ENCODE measurements around the gene TMEM37.
A peak's percentile ranks its signal among the peaks of the same experiment; 100 is the strongest.

Gene TMEM37

GRCh38 chr2:119417908-119418307, 13.7 kb upstream of the TMEM37 start:
- no peak overlapping the region for H3K4me3 ChIP-seq (ENCODE audit: low read depth, low read length)

GRCh38 chr2:119419065-119419464, 12.6 kb upstream of the TMEM37 start:
- no peak overlapping the region for H3K4me3 ChIP-seq (ENCODE audit: low read depth, low read length)

- no peak overlapping the region for H3K4me3 ChIP-seq (ENCODE audit: low read depth, low read length)
Measured at GRCh38 chr2:119419803-119420508, 11.7 kb upstream of the TMEM37 start.

- H3K4me3 ChIP-seq (ENCODE audit: low read depth, low read length), result no peak overlapping the region
Measured at GRCh38 chr2:119421304-119421703, 10.3 kb upstream of the TMEM37 start.

GRCh38 chr2:119421741-119422140, 9.9 kb upstream of the TMEM37 start:
- H3K4me3 ChIP-seq (ENCODE audit: low read depth, low read length), result no peak overlapping the region

- H3K4me3 ChIP-seq (ENCODE audit: low read depth, low read length), result no peak overlapping the region
Measured at GRCh38 chr2:119422360-119423107, 9.1 kb upstream of the TMEM37 start.

- no peak overlapping the region for H3K4me3 ChIP-seq (ENCODE audit: low read depth, low read length)
Measured at GRCh38 chr2:119423108-119423444, 8.6 kb upstream of the TMEM37 start.

- no peak overlapping the region for H3K4me3 ChIP-seq (ENCODE audit: low read depth, low read length)
Measured at GRCh38 chr2:119423811-119424210, 7.8 kb upstream of the TMEM37 start.

GRCh38 chr2:119424284-119425118, 7.2 kb upstream of the TMEM37 start:
- no peak overlapping the region for H3K4me3 ChIP-seq (ENCODE audit: low read depth, low read length)

- no peak overlapping the region for H3K4me3 ChIP-seq (ENCODE audit: low read depth, low read length)
Measured at GRCh38 chr2:119425119-119425405, 6.6 kb upstream of the TMEM37 start.

- no peak overlapping the region for H3K4me3 ChIP-seq (ENCODE audit: low read depth, low read length)
Measured at GRCh38 chr2:119425620-119426395, 5.8 kb upstream of the TMEM37 start.

GRCh38 chr2:119426396-119426675, 5.3 kb upstream of the TMEM37 start:
- no peak overlapping the region for H3K4me3 ChIP-seq (ENCODE audit: low read depth, low read length)

GRCh38 chr2:119426801-119427395, 4.8 kb upstream of the TMEM37 start:
- no peak overlapping the region for H3K4me3 ChIP-seq (ENCODE audit: low read depth, low read length)

- H3K4me3 ChIP-seq (ENCODE audit: low read depth, low read length), result no peak overlapping the region
Measured at GRCh38 chr2:119427756-119428155, 3.9 kb upstream of the TMEM37 start.

- H3K4me3 ChIP-seq (ENCODE audit: low read depth, low read length), result no peak overlapping the region
Measured at GRCh38 chr2:119428488-119429224, 3.0 kb upstream of the TMEM37 start.

GRCh38 chr2:119429225-119429981, 2.3 kb upstream of the TMEM37 start:
- H3K4me3 ChIP-seq (ENCODE audit: low read depth, low read length), result no peak overlapping the region

GRCh38 chr2:119430023-119430498, 1.6 kb upstream of the TMEM37 start:
- H3K4me3 ChIP-seq (ENCODE audit: low read depth, low read length), result no peak overlapping the region

GRCh38 chr2:119431976-119432850, 559 bp downstream of the TMEM37 start:
- H3K4me3 ChIP-seq (ENCODE audit: low read depth, low read length), result peak overlapping the region; percentile 62

All from iPS-11a (cell line).